ENCODE measurements around the gene JTB. TPM values are rescaled to one million over a fixed set of nuclear protein-coding genes. Genes with fewer than 3 reads are reported as not detected.

Gene JTB
- total RNA-seq, 1 experiment from 2014 or later: 123 TPM

DNA sequence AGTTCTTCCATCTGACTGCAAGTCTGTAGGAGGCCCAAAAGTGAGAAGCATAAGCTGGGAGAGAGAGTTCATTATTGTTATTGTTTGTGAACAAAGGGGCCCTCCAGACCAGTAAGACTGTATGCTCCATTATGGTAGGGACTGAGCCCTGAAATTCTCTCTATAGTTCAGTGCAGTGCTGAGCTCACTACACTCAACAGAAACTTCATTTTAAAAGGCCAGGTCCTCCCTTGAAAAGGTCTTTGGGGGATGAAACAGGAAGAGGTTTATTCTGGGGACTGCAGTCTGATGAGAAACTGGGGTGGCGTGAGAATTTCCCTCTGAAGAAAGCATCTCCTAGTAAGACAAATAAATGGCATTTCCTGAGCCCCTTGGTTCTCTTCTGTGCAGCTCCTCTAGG is 49.2 kb downstream of the JTB start:
- ChIA-PET CTCF (interaction anchor here (1.4 kb wide), 1 partner anchor 18 kb away, joined by 5 read pairs; the partner anchor contains the start of gene DENND4B), POLR2A (no interaction called here), RAD21 (ENCODE audit: low non-redundant PET in 1 of 2, low total read pairs in 2 of 2, uncharacterized antibody in 2 of 2, unreplicated experiment in 2 of 2) (no interaction called here)
- no peaks in the 10 kb centered on the region for H3K9me2 ChIP-seq (ENCODE audit: insufficient read depth)
- H2AFZ ChIP-seq (ENCODE audit: low read depth, low read length, poor library complexity, severe bottlenecking): no peak overlapping the region
- TF ChIP-seq EZH2 (IDR thresholded peaks at IDR 0.05) (no peak), TCF7L2 (IDR thresholded peaks at IDR 0.05; ENCODE audit: borderline replicate concordance, extremely low read depth, insufficient read depth, insufficient read length) (no peak), SIN3A (IDR thresholded peaks at IDR 0.05; ENCODE audit: low read depth) (no peak), ZFX (IDR thresholded peaks at IDR 0.05) (no peak), RAD21 (IDR thresholded peaks at IDR 0.05; ENCODE audit: low read depth) (no peak), JUND (IDR thresholded peaks at IDR 0.05) (no peak), CBX3 (IDR thresholded peaks at IDR 0.05; ENCODE audit: low read depth) (no peak), ELF1 (IDR thresholded peaks at IDR 0.05; ENCODE audit: borderline replicate concordance, low read depth) (no peak), CEBPB (IDR thresholded peaks at IDR 0.05; ENCODE audit: low read depth) (no peak), POLR2AphosphoS5 (IDR thresholded peaks at IDR 0.05; ENCODE audit: low read depth, low read length) (no peak), YY1 (IDR thresholded peaks at IDR 0.05; ENCODE audit: extremely low read depth, insufficient replicate concordance, low read depth, low read length) (no peak), SP1 (IDR thresholded peaks at IDR 0.05; ENCODE audit: low read depth) (no peak)
- TF ChIP-seq, protein P1, sequence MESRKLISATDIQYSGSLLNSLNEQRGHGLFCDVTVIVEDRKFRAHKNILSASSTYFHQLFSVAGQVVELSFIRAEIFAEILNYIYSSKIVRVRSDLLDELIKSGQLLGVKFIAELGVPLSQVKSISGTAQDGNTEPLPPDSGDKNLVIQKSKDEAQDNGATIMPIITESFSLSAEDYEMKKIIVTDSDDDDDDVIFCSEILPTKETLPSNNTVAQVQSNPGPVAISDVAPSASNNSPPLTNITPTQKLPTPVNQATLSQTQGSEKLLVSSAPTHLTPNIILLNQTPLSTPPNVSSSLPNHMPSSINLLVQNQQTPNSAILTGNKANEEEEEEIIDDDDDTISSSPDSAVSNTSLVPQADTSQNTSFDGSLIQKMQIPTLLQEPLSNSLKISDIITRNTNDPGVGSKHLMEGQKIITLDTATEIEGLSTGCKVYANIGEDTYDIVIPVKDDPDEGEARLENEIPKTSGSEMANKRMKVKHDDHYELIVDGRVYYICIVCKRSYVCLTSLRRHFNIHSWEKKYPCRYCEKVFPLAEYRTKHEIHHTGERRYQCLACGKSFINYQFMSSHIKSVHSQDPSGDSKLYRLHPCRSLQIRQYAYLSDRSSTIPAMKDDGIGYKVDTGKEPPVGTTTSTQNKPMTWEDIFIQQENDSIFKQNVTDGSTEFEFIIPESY (IDR thresholded peaks at IDR 0.05; ENCODE audit: extremely low read depth, insufficient replicate concordance, low read length): no peak
- TF ChIP-seq, protein P2, sequence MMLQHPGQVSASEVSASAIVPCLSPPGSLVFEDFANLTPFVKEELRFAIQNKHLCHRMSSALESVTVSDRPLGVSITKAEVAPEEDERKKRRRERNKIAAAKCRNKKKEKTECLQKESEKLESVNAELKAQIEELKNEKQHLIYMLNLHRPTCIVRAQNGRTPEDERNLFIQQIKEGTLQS (IDR thresholded peaks at IDR 0.05): no peak
- H3K36me3 ChIP-seq (ENCODE audit: control insufficient read depth in 1 of 2, insufficient read depth in 2 of 2, low read length in 2 of 2): peaks cover 4 to 8% of the 10 kb centered on the region in 2 experiments; a peak in 2 of 4 replicates
- H3K9ac ChIP-seq (ENCODE audit: low read length): no peak overlapping the region
- H4K20me1 ChIP-seq (ENCODE audit: insufficient read depth): no peaks in the 10 kb centered on the region
- BruUV-seq (replicated peaks): no TSS peak
- H3K4me1 ChIP-seq (ENCODE audit: control insufficient read depth in 1 of 2, insufficient read depth in 2 of 2, low read length in 2 of 2): peaks cover 8 to 13% of the 10 kb centered on the region in 2 experiments; a peak in 3 of 4 replicates
- H3K9me3 ChIP-seq (ENCODE audit: control insufficient read depth in 1 of 2, insufficient read depth in 1 of 2, low read depth in 1 of 2, low read length in 2 of 2): no peaks in the 10 kb centered on the region
- no peak overlapping the region for H3K27ac ChIP-seq (ENCODE audit: low read depth, low read length)
- H3K27me3 ChIP-seq (ENCODE audit: insufficient read depth, low read length): no peaks in the 10 kb centered on the region
- ATAC-seq (no peak), DNase-seq (ENCODE audit: low read depth, low spot score) (no peak)
- H3K4me2 ChIP-seq (ENCODE audit: low read length): no peak overlapping the region
- intact Hi-C loops (cut with micrococcal nuclease): no loop called here
- H3K4me3 ChIP-seq (replicated peaks in 1 of 2; ENCODE audit: low read depth in 1 of 2, low read length in 2 of 2): no peak overlapping the region
- no peaks in the 10 kb centered on the region for H3K79me2 ChIP-seq (ENCODE audit: insufficient read depth, low read length)

Data from HCT116 (cell line).